D721Med (cell line): ENCODE measurements around the gene ST7L.

Source experiments
- DNase-seq: peaks from one replicate; pipeline ENCODE4 v3.0.0; 2011; ENCODE audit warnings: low spot score; ENCODE audit not compliant: insufficient read length
- FAIRE-seq: peaks from 2 replicates; lab custom pipeline; 2011; peaks lifted over from hg19 to GRCh38; lab: Jason Lieb, UNC
- CTCF ChIP-seq: IDR thresholded peaks from 2 replicates; pipeline ENCODE4 v1.5.1; 2012; ENCODE audit warnings: mild to moderate bottlenecking, control low read depth; ENCODE audit not compliant: insufficient read depth; ENCODE audit errors: missing control alignments

ST7L gene

DNA sequence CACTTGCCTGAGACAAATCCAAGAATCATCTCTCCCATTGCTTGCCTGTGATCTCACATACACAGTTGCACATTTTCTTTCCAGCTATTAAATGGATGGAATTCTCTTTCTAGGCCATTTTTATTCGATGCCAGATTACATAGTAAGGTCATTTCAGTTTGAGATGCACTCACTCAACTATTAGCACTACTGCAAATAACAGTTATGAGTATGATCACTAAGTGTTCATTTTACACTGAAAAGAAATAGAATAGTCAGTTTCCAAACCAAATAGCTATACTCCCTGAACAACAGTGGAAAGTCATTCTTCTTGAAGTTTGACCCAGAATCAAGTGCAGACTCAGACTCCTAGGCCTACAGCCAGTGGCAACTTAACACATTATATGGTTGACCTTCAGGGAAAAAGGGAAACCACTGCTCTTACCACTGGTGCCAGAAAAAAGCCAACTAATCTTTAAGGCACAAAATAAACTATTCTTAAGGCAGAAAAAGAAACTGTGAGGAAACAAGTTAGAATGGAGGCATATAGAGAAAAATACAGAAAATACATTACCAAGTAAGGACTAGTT lies 78.6 kb downstream of the ST7L start:
- FAIRE-seq, result no peak
- DNase-seq, result no peak

GRCh38 chr1:112538883-112539282 lies 80.1 kb downstream of the ST7L start:
- FAIRE-seq, result no peak
- TF ChIP-seq CTCF, result no peak
- DNase-seq, result no peak

More for the DNA sequence above, 78.6 kb downstream of the ST7L start:
- TF ChIP-seq CTCF, result no peak

DNA sequence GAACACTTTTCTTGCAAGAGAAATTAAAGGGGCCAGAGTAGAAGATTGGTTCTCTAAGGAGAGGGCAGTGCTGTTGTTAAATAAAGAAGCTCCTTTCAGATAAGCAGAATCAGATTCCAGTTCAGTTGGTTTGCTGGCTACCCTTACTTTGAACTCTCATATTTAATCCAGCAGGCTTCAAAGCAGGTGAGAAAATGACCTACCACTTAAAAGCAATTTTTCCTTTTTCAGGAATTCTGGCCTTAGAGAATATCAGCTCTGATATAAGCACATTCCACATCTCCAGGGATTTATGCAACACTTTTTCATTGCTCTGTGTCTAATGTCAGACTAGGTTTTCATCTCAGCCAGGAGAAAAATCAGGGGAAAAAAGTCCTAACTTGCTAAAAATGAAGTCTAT lies 81.5 kb downstream of the ST7L start:
- FAIRE-seq, result no peak
- TF ChIP-seq CTCF, result no peak
- no peak for DNase-seq

DNA sequence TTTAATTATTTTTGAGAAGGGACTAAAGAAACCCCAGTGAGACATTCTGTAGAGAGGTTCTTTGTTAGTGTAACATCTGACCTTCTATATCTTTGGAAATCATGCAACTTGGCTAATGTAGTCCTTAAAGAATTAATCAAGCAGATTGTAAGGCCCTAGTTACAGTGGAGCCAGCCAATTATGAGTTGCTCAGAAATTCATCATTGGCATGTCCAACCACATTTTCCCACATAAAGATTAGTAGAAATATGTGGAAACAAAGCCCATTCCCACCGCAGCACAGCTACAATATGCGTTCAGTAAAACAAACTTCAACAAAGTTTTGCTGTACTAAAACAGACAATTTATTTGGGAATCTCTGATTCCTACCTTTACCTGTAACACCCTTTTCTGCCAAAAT lies 82.4 kb downstream of the ST7L start:
- FAIRE-seq, result no peak
- no peak for DNase-seq

DNA sequence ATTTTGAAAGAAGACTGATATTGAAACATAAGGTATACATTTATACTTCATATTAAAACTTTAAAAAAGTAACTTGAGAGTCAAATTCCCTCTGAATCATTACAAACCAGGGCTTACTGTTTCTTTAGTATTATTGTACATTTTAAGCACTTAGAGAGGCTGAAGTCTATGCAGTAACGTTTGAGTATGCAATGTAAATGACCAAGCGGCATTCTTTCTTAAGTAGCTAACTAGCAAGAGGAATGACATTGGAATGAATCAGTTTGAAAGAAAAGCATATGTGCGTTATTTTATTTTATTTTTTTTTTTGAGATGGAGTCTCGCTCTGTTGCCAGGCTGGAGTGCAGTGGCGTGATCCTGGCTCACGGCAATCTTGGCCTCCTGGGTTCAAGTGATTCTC lies 85.9 kb downstream of the ST7L start:
- DNase-seq (no peak), FAIRE-seq (no peak)
- no peak for TF ChIP-seq CTCF

More for the DNA sequence above, 82.4 kb downstream of the ST7L start:
- TF ChIP-seq CTCF, result no peak

- DNase-seq, result no peak
- no peak for FAIRE-seq
- no peak for TF ChIP-seq CTCF
These were observed 86.9 kb downstream of the ST7L start for GRCh38 chr1:112532064-112532463.

DNA sequence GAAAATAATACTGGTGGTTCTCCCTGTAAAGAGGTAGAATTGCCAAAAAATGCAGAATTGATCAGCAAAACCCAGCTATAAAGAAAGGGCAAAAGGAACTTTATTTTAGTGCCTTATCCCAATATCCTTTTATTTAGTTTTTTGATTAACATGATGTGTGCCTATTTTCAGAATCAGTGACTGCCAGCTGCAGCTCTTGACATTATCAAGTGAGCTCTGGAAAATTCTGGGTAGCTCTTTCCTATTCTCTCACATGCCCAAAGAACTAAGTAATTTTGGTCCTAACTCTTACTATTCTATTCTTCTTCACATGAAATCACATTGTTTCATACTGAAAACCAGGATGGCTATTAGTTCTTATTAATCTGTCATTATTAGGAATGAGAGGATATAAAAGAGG lies 88.1 kb downstream of the ST7L start:
- TF ChIP-seq CTCF, result no peak
- DNase-seq (no peak), FAIRE-seq (no peak)
